Motor neuron (in vitro differentiated cells): Measurements from ENCODE around the gene ADK. TPM values are rescaled to one million over a fixed set of nuclear protein-coding genes. Genes with fewer than 3 reads are reported as not detected.

ENCODE experiments used
- ATAC-seq, 8 experiments: fragments of 200-7000 bp; cut with Tn5 transposase; replicated peaks in 6 of 8; 2 replicates each; pipeline ENCODE4 v1.8.0; 2021; ENCODE audit warnings: mild to moderate bottlenecking in 8 of 8, moderate library complexity in 8 of 8
- H3K27ac ChIP-seq, 2 donors: fragments of 250-450 bp; sonication (Bioruptor Pico); 2 replicates each; pipeline ENCODE4 v1.9.0; 2021; ENCODE audit warnings: antibody characterized with exemption in 2 of 2, mild to moderate bottlenecking in 2 of 2, moderate library complexity in 1 of 2
- H3K4me1 ChIP-seq, 2 donors: fragments of 250-450 bp; sonication (Bioruptor Pico); replicated peaks in 1 of 2; 2 replicates each; pipeline ENCODE4 v1.6.1; 2021; ENCODE audit warnings: antibody characterized with exemption in 2 of 2, mild to moderate bottlenecking in 2 of 2, moderate library complexity in 1 of 2
- H3K4me3 ChIP-seq, 5 donors: fragments of 250-450 bp; sonication (Bioruptor Pico); 2 replicates each; pipeline ENCODE4 v1.9.0; 2021; ENCODE audit warnings: antibody characterized with exemption in 5 of 5, mild to moderate bottlenecking in 5 of 5, moderate library complexity in 4 of 5
- WGBS, 10 experiments: fragments of 450-650 bp; shearing (Covaris generic); methylation state at CpG; one replicate each; pipeline ENCODE4 v1.0.0; 2022; 5-methylcytosine and 5-hydroxymethylcytosine counted together
- in situ Hi-C, 9 experiments: fragments of 400-800 bp; cut with MboI; loops; one replicate each; pipeline ENCODE4 v1.15.0; 2021; ENCODE audit warnings: low sequenced_read_pairs in 9 of 9, low pct_unique_long_range_greater_than_20kb in 2 of 9; ENCODE audit not compliant: unreplicated experiment in 9 of 9
- total RNA-seq, 8 experiments: library from RNA; unstranded; fragments of 300-600 nt; gene quantifications; 2 replicates each; pipeline versions ENCODE4 v1.2.3 to v1.2.4, GENCODE V29; 2022

Gene ADK
- total RNA-seq, 8 experiments from 2014 or later = 22.9 to 46.8 (median 31.7) TPM

DNA sequence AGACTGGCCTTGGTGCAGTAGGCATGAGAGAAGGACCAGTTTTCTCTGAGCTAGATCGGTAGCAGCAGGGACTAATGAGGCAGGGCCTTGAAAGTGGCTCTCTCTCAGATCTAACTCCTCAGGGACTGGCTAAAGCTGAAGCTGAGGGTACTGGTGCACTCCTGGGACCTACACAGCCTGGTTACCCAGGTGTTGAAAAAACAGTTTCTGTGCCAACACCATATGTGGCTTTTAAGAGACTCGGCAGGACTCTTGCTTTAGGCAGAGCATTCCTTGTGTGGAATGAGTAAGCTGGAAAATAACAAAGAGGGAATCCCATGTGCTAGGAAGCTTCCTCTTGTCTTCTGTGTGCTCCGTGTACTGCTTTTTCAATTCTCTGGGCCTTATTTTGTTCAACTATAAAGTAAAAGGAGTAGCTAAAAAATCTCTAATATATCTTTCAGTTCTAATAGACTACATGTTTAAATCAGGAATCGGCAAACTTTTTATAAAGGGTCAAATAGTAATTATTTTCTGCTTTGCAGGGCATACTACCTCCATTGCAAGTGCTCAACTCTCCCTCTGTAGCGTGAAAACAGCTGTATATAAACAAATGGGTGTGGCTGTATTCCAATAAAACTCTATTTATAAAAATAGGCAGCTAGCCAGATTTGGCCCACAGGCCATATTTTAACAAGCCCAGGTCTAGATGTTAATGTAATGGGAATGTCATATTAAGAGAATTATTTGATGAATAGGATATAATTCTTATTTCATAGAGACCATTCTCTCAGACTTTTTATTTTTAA, 489.3 kb downstream of the ADK start:
- no peak overlapping the region for H3K4me3 ChIP-seq
- no peaks in the 10 kb centered on the region for H3K4me1 ChIP-seq
- 0 to 90% (median 72%) methylated on average over 1 to 5 of the region's 5 CpGs; no CpG with 5 or more reads in 1 of the 10 experiments for WGBS, 10 experiments
- ATAC-seq = peak in 4 of 8 experiments; percentile 54 to 83 (median 70)
- H3K27ac ChIP-seq = no peak overlapping the region
- in situ Hi-C loops = no loop called here

DNA sequence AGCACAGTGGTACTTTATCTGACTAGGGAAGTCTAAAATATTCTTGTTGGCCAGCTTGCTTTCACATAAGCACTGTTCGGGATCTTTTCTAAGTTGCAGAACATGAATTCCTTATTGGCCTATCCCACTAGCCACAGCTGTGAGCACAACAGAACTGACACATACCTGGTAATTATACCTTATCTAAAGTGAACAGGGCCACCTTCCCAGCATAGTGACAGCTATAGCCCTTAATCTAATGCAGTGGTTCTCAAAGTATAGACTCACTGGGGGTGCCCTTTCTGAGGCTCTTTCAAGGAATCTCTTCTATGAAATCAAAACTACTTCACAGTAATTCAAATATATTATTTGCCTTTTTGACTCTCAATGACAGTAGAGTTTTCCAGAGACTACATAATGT, 490.6 kb downstream of the ADK start:
- Histone ChIP-seq H3K4me1 (peaks cover 8 to 11% of the 10 kb centered on the region in 2 donors), H3K4me3 (no peak overlapping the region), H3K27ac (no peak overlapping the region)
- no peak for ATAC-seq
- in situ Hi-C loops = no loop called here
- WGBS, 10 experiments = 80 to 100% (median 94%) methylated on average over 1 of the region's 1 CpG; no CpG with 5 or more reads in 4 of the 10 experiments

DNA sequence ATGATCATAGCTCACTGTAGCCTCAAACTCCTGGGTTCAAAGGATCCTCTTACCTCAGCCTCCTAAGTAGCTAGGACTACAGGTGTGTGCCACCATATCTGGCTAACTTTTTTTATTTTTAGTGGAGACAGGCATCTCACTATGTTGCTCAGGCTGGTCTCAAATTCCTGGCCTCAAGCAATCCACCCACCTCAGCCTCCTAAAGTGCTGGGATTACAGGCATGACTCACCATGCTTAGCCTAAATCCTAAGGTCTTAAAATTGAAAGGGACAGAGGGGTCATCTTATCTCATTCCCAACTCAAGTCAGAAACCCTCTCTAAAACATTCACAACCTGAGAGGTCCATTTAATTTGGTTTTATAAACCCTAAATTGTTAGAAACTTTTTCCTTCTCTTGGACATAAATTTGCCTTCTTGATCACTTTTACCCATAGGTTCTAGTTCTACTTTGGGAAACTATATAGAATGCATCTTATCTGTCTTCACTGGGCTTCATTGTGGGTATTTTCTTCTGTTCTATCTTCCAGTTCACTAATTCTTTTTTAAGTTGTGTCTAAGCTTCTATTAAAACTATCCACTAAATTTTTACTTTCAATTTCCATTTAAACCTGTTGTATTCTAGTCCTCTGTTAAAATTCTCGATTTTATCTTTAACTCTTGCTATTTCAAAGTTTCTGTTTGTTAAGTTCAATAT, 492.0 kb downstream of the ADK start:
- no peak overlapping the region for H3K27ac ChIP-seq
- H3K4me3 ChIP-seq = no peak overlapping the region
- ATAC-seq = no peak
- in situ Hi-C loops = no loop called here
- 38 to 100% (median 100%) methylated on average over 1 of the region's 1 CpG for WGBS, 10 experiments
- peaks cover 8 to 13% of the 10 kb centered on the region in 2 donors for H3K4me1 ChIP-seq

DNA sequence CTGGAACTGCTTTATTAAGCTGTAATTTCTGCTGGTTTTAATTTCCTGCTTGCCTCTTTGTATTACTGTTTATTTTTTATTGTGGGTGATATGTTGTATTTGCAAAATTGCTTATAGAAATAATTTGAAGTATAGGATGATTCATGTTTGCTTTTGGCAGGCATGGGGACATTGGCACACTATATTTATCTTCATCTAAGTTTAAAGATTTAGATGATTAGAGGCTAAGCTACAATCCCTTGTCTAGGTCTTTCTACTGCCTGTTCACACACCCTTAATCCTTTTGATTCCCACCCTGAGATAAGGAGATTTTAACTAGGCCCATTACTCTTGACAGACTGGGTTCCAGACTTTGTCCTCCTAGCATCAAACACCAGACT, 492.6 kb downstream of the ADK start:
- Histone ChIP-seq H3K4me3 (no peak overlapping the region), H3K4me1 (peaks cover 8 to 13% of the 10 kb centered on the region in 2 donors), H3K27ac (no peak overlapping the region)
- ATAC-seq = no peak
- in situ Hi-C loops = no loop called here

DNA sequence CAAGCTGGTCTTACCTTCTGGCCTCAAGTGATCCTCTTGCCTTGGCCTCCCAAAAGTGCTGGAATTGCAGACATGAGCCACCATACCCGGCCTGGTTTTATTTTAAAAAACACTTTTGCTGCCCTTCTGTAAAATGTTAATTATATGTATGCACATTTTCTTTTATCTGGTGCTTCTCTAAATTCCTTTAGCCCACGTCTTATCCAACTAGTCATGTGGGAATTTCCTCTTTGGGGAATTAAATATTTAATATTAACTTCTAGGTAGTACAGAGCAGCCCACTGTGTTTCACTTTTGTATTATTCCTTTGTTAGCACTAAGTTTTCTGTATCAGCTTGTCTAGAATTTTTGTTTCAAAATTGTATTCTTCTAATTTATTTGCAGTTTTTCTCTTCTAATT, 493.7 kb downstream of the ADK start:
- ATAC-seq = peak in 2 of 8 experiments; percentile 66 to 74
- H3K4me3 ChIP-seq = no peak overlapping the region
- peaks cover 8 to 13% of the 10 kb centered on the region in 2 donors for H3K4me1 ChIP-seq
- 0 to 83% (median 51%) methylated on average over 1 to 2 of the region's 2 CpGs; no CpG with 5 or more reads in 2 of the 10 experiments for WGBS, 10 experiments
- in situ Hi-C loops = no loop called here
- no peak overlapping the region for H3K27ac ChIP-seq

DNA sequence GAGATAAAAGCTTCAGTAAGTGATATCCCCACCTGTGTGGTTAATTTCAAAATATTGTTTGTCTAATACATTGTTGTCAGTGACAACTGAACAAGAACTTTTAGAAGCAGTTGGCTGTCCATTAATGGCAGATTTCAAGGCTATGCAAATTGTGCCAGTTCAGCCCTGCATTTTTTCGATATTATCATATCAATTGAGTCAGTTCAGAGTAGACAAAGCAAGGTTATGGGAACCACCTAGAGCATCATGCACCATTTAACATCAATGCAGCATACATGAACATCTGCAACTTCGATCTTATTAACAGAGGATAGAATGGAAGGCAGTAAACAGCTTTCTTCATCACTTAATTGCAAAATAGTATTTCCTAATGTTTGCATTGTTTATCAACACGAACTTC, 494.7 kb downstream of the ADK start:
- in situ Hi-C loops = no loop called here
- ATAC-seq = peak in 6 of 8 experiments; percentile 48 to 88 (median 62)
- Histone ChIP-seq H3K4me1 (peaks cover 8 to 13% of the 10 kb centered on the region in 2 donors), H3K4me3 (no peak overlapping the region), H3K27ac (no peak overlapping the region)
- WGBS, 10 experiments = 0 to 93% (median 33%) methylated on average over 1 to 3 of the region's 3 CpGs; no CpG with 5 or more reads in 1 of the 10 experiments

DNA sequence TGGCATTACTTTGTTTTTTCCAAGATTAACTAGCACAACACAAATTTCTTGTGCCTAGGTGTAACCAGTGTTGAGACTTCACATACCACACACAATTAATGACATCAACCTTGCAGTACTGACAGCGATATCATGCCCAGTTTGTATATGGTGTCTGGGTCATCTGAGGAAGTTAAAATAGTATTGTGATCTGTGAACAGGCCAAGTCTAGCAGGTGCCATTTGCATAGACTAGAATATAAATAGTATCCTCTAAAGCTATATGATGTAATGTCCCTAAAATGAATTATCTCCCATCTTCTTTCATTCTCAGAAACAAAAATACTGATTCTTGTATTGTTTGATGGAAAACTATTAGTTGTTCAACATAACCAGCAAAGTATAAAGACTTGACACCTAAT, 499.6 kb downstream of the ADK start:
- in situ Hi-C loops = no loop called here
- ATAC-seq = no peak
- no peak overlapping the region for H3K4me3 ChIP-seq
- H3K4me1 ChIP-seq = peaks cover 8 to 10% of the 10 kb centered on the region in 2 donors
- 89 to 100% (median 100%) methylated on average over 1 of the region's 1 CpG; no CpG with 5 or more reads in 7 of the 10 experiments for WGBS, 10 experiments
- H3K27ac ChIP-seq = no peak overlapping the region

DNA sequence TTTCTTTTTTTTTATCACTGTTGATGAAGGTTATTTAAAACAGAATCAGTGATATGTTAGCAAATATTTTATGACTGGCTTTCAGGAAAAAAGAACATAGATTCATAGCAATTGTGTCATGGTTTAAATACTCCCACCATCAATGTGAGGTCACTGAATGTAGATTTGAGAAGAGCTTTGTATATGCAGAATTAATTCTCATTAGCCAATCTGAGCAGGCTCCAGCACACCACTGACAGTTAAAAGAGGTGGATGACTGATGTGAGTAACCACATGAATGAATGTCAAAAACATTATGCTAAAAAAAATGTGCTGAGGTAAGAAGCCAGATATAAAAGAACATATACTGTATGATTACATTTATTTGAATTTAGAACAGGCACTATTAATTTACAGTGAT, 500.5 kb downstream of the ADK start:
- in situ Hi-C loops = no loop called here
- Histone ChIP-seq H3K4me3 (no peak overlapping the region), H3K4me1 (peaks cover under 1 to 3% of the 10 kb centered on the region in 2 donors), H3K27ac (no peak overlapping the region)
- ATAC-seq = peak in 3 of 8 experiments; percentile 55 to 98 (median 85)

DNA sequence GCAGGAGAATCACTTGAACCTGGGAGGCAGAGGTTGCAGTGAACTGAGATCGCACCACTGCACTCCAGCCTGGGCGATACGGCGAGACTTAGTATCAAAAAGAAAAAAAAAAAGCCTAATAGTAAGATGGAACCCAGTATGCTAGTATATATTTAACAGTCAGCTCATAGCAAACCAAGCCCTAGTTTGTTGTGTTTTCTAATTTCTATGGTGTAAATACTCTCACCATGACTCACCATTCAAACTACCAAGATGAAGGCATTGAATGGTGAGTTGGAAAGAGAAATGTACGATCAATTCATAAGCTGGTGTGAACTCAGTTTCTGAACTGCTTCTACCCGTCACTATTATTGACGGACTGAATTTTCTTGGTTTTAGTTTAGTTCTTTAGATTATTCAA, 501.6 kb downstream of the ADK start:
- ATAC-seq = no peak
- in situ Hi-C loops = no loop called here
- no peak overlapping the region for H3K27ac ChIP-seq
- no peak overlapping the region for H3K4me3 ChIP-seq
- WGBS, 10 experiments = 80 to 100% (median 100%) methylated on average over 1 to 7 of the region's 7 CpGs; no CpG with 5 or more reads in 2 of the 10 experiments
- no peaks in the 10 kb centered on the region for H3K4me1 ChIP-seq

DNA sequence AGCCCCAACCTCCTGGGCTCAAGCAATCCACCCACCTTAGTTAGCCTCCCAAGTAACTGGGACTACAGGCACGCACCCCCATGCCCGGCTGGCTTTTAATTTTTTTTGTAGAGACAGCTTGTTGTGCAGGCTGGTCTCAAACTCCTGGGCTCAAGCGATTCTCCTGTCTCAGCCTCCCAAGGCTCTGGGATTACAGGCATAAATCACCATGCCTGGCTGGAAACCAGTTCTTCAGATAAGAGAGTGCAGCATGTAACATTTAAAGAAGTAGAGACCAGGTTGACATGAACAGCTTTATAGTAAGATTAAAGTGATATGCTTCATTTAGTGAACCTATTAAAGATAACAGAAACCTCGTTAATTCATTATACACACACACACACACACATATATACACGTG, 507.5 kb downstream of the ADK start:
- WGBS, 10 experiments = 67 to 100% (median 100%) methylated on average over 1 to 3 of the region's 5 CpGs; no CpG with 5 or more reads in 5 of the 10 experiments
- Histone ChIP-seq H3K4me3 (no peak overlapping the region), H3K27ac (no peak overlapping the region), H3K4me1 (no peaks in the 10 kb centered on the region)
- in situ Hi-C loops = no loop called here
- ATAC-seq = no peak

DNA sequence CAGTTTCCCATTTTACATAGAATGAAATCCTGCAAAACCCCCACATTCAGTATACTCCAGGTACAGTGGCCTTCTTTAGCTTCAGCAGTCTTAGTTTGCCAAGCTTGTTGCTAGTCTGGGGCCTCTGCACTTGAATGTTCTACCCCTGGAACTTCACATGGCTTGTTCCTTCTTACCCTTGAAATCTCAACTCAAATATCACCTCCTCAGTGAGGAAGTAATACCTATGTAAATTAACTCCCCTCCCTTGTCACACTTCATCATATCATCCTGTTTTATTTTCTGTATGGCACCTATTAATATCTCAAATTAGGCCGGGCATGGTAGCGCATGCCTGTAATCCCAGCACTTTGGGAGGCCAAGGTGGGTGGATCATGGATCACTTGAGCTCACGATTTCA, 511.6 kb downstream of the ADK start:
- in situ Hi-C loops = no loop called here
- Histone ChIP-seq H3K27ac (no peak overlapping the region), H3K4me3 (no peak overlapping the region), H3K4me1 (no peaks in the 10 kb centered on the region)
- 96 to 100% (median 100%) methylated on average over 2 to 3 of the region's 3 CpGs; no CpG with 5 or more reads in 5 of the 10 experiments for WGBS, 10 experiments
- ATAC-seq = no peak

DNA sequence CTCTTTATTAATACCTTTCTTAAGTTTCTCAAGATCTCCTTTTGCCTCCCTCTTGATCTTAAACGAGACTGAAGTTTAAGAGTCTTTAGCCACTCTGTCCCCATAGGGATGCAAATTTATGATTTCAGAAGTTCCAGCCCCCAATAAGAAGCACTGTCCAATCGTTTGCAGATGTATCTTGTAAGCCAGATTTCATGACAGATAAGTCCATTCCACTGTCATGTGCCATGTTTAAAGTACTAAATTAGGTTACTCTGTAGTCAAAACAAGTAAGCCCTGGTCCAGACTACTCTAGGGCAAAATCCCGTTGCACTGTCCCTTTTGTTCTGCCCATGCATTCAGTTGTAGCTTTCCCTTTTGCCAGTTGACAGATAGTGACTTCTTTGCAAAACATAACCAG, 518.2 kb downstream of the ADK start:
- Histone ChIP-seq H3K4me1 (no peaks in the 10 kb centered on the region), H3K27ac (no peak overlapping the region), H3K4me3 (no peak overlapping the region)
- ATAC-seq = no peak
- in situ Hi-C loops = no loop called here
- 3 to 88% (median 75%) methylated on average over 2 to 3 of the region's 3 CpGs; no CpG with 5 or more reads in 1 of the 10 experiments for WGBS, 10 experiments

DNA sequence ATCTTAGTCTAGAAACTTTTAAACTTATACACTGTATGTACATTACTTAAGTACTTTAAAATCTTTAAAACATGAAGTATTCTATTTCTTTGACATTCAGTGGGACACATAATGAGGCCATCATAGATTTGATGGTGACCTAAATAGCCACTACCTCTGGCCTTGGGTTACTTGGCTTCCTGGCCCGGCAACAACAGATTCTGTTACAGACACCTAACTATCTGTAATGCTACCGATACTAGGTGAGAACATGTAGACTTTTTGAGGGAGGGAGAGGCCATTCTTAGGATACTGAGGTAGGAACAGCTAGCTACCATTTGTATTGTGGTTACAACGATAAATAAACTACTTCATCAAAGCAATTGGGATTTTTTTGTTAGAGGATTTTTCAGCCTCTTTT, 520.7 kb downstream of the ADK start:
- Histone ChIP-seq H3K27ac (no peak overlapping the region), H3K4me1 (peaks cover 0 to 3% of the 10 kb centered on the region in 2 donors), H3K4me3 (no peak overlapping the region)
- WGBS, 10 experiments = 61 to 100% (median 68%) methylated on average over 1 to 3 of the region's 3 CpGs; no CpG with 5 or more reads in 3 of the 10 experiments
- ATAC-seq = no peak
- in situ Hi-C loops = no loop called here
